ENCODE data around the gene EDEM2. TPM values are rescaled to one million over a fixed set of nuclear protein-coding genes. Genes with fewer than 3 reads are reported as not detected.
A peak's percentile ranks its signal among the peaks of the same experiment; 100 is the strongest.
"Not testable (repeated sequence)": the region's sequence is repeated elsewhere in the genome, so short reads cannot be mapped to it uniquely, and the experiment has no call there.

The EDEM2 gene
- total and polyA plus RNA-seq, 2 of the 13 experiments (the other 11 are each of a cell fraction or from before 2014, with no cell fraction given), result 33.1 to 46.9 TPM

- Histone ChIP-seq H3K9me3 (ENCODE audit: low read length) (no peaks in the 10 kb centered on the region), H3K4me1 (ENCODE audit: insufficient read depth, low read length) (peaks cover 31% of the 10 kb centered on the region), H4K20me1 (ENCODE audit: insufficient read depth, low read length) (no peaks in the 10 kb centered on the region), H2AFZ (ENCODE audit: low read length) (no peak overlapping the region), H3K36me3 (replicated peaks in 1 of 2; ENCODE audit: control insufficient read depth in 1 of 2, insufficient read depth in 2 of 2, low read length in 2 of 2) (no peaks in the 10 kb centered on the region), H3K4me3 (replicated peaks in 1 of 3; ENCODE audit: insufficient read depth in 1 of 3, low read depth in 2 of 3, low read length in 3 of 3) (no peak overlapping the region), H3K27ac (ENCODE audit: extremely low read length, insufficient read depth, low read length) (no peak overlapping the region), H3K27me3 (ENCODE audit: control insufficient read depth in 1 of 2, insufficient read depth in 2 of 2, low read length in 2 of 2) (no peaks in the 10 kb centered on the region), H3K9ac (ENCODE audit: insufficient read depth, low read depth, low read length) (no peak overlapping the region), H3K79me2 (ENCODE audit: insufficient read depth, low read length) (no peaks in the 10 kb centered on the region), H3K4me2 (ENCODE audit: low read depth, low read length) (no peak overlapping the region)
- ATAC-seq, result no peak
- no peak for DNase-seq (ENCODE audit: low spot score)
- intact Hi-C loops (cut with micrococcal nuclease; ENCODE audit: unreplicated experiment), result no loop called here
- in situ Hi-C loops (cut with HindIII; ENCODE audit: extremely low pct_ligation_motif_present, low pct_unique_long_range_greater_than_20kb), result no loop called here
- FAIRE-seq, result no peak
- TF ChIP-seq HNRNPK (IDR thresholded peaks at IDR 0.05; ENCODE audit: low read depth, low read length, poor library complexity, severe bottlenecking) (peak; percentile 75), RAD21 (CRISPR knock-in tag; IDR thresholded peaks at IDR 0.05) (no peak)
- WGBS (ENCODE audit: low lambda C conversion rate), result 61% methylated on average over 4 of the region's 4 CpGs
- POLR2A ChIA-PET, result interaction anchor here (1.6 to 2.4 kb wide), 2 partner anchors 10 to 19 kb away, joined by 5 to 11 read pairs; partner anchors contain the start of gene EDEM2
- CTCF ChIA-PET (ENCODE audit: low intra/inter-chr PET ratio, low total read pairs), result no interaction called here
- BruUV-seq (replicated peaks), result no TSS peak
Observed at GRCh38 chr20:35165221-35166185, 18.4 kb upstream of the EDEM2 start.

DNA sequence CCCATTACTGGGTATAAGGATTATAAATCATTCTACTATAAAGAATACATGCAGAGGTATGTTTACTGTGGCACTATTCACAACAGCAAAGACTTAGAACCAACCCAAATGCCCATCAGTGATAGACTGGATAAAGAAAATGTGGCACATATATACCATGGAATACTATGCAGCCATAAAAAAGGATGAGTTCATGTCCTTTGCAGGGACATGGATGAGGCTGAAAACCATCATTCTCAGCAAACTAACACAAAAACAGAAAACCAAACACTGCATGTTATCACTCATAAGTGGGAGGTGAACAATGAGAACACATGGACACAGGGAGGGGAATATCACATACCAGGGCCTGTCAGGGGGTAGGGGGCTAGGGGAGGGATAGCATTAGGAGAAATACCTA is 17.4 kb upstream of the EDEM2 start:
- CTCF ChIA-PET (ENCODE audit: low intra/inter-chr PET ratio, low total read pairs); H2AFZ ChIP-seq (ENCODE audit: low read length); DNase-seq (ENCODE audit: low spot score); intact Hi-C loops (cut with micrococcal nuclease; ENCODE audit: unreplicated experiment); POLR2A ChIA-PET; H3K27me3 ChIP-seq (ENCODE audit: control insufficient read depth in 1 of 2, insufficient read depth in 2 of 2, low read length in 2 of 2); H3K4me3 ChIP-seq (replicated peaks in 1 of 3; ENCODE audit: insufficient read depth in 1 of 3, low read depth in 2 of 3, low read length in 3 of 3); BruUV-seq (replicated peaks); H3K9ac ChIP-seq (ENCODE audit: insufficient read depth, low read depth, low read length); in situ Hi-C loops (cut with HindIII; ENCODE audit: extremely low pct_ligation_motif_present, low pct_unique_long_range_greater_than_20kb); H4K20me1 ChIP-seq (ENCODE audit: insufficient read depth, low read length); H3K79me2 ChIP-seq (ENCODE audit: insufficient read depth, low read length); FAIRE-seq; H3K4me2 ChIP-seq (ENCODE audit: low read depth, low read length); H3K27ac ChIP-seq (ENCODE audit: extremely low read length, insufficient read depth, low read length); H3K36me3 ChIP-seq (replicated peaks in 1 of 2; ENCODE audit: control insufficient read depth in 1 of 2, insufficient read depth in 2 of 2, low read length in 2 of 2); H3K9me3 ChIP-seq (ENCODE audit: low read length); ATAC-seq: not testable (repeated sequence)
- TF ChIP-seq RFX3 (CRISPR knock-in tag; IDR thresholded peaks at IDR 0.05), result 0 out of 2 replicates have a peak, but pooled peaks have one; percentile 20
- peaks cover 31% of the 10 kb centered on the region for H3K4me1 ChIP-seq (ENCODE audit: insufficient read depth, low read length)

Data from HepG2 (cell line).